Measurements from ENCODE around the gene NAPSA. TPM values are rescaled to one million over a fixed set of nuclear protein-coding genes. Genes with fewer than 3 reads are reported as not detected.

The NAPSA gene
- polyA plus RNA-seq, 1 donor (not counting 4 experiments of a cell fraction or from before 2014, with no cell fraction given) = 0.94 TPM

- Histone ChIP-seq H3K4me3 (ENCODE audit: control insufficient read depth in 2 of 3, extremely low read depth in 1 of 3, insufficient read depth in 2 of 3, low read depth in 1 of 3, low read length in 3 of 3) (no peak overlapping the region), H3K9me3 (ENCODE audit: control insufficient read depth, low read depth, low read length) (no peaks in the 10 kb centered on the region), H3K4me2 (ENCODE audit: control insufficient read depth, extremely low read depth, insufficient read depth, low read depth, low read length) (no peak overlapping the region), H3K79me2 (ENCODE audit: control insufficient read depth, insufficient read depth, low read length) (no peaks in the 10 kb centered on the region), H3K36me3 (ENCODE audit: control insufficient read depth in 2 of 2, extremely low read depth in 1 of 2, insufficient read depth in 2 of 2, low read length in 2 of 2) (no peaks in the 10 kb centered on the region), H3K27me3 (ENCODE audit: control insufficient read depth, extremely low read depth, insufficient read depth, low read length) (no peaks in the 10 kb centered on the region), H3K27ac (ENCODE audit: control insufficient read depth, insufficient read depth, low read length) (no peak overlapping the region), H3K9me1 (ENCODE audit: control insufficient read depth, extremely low read depth, insufficient read depth, low read length) (no peaks in the 10 kb centered on the region), H3K4me1 (ENCODE audit: control insufficient read depth, extremely low read depth, insufficient read depth, low read length) (peaks cover 6% of the 10 kb centered on the region), H3K9ac (ENCODE audit: control insufficient read depth, extremely low read depth, insufficient read depth, low read length) (no peak overlapping the region), H2AFZ (ENCODE audit: control insufficient read depth, low read length) (no peak overlapping the region), H4K20me1 (ENCODE audit: control insufficient read depth, extremely low read depth, insufficient read depth, low read length) (no peaks in the 10 kb centered on the region)
- dilution Hi-C loops (cut with MboI; ENCODE audit: extremely low pct_ligation_motif_present, low sequenced_read_pairs) = no loop called here
- DNase-seq (ENCODE audit: low read depth, low spot score) (no peak), FAIRE-seq (no peak)
- TF ChIP-seq EZH2 (IDR thresholded peaks at IDR 0.05; ENCODE audit: low read length) = no peak
- TF ChIP-seq CTCF (optimal IDR thresholded peaks at IDR 0.05 in 1 of 3, IDR thresholded peaks at IDR 0.05 in 1 of 3, conservative IDR thresholded peaks at IDR 0.05 in 1 of 3; ENCODE audit: extremely low read depth in 1 of 3, insufficient read depth in 2 of 3, low read length in 3 of 3) = no peak
Observed at GRCh38 chr19:50371914-50372475, 6.6 kb upstream of the NAPSA start.

GRCh38 chr19:50368649-50369570, 3.5 kb upstream of the NAPSA start:
- no peaks in the 10 kb centered on the region for H3K9me1 ChIP-seq (ENCODE audit: control insufficient read depth, extremely low read depth, insufficient read depth, low read length)
- H3K27me3 ChIP-seq (ENCODE audit: control insufficient read depth, extremely low read depth, insufficient read depth, low read length) = no peaks in the 10 kb centered on the region
- H3K4me1 ChIP-seq (ENCODE audit: control insufficient read depth, extremely low read depth, insufficient read depth, low read length) = peaks cover 6% of the 10 kb centered on the region
- H3K4me3 ChIP-seq (ENCODE audit: control insufficient read depth in 2 of 3, extremely low read depth in 1 of 3, insufficient read depth in 2 of 3, low read depth in 1 of 3, low read length in 3 of 3) = peak overlapping the region; percentile 48 to 95 (median 87)
- H3K9ac ChIP-seq (ENCODE audit: control insufficient read depth, extremely low read depth, insufficient read depth, low read length) = peak overlapping the region; percentile 82
- H3K9me3 ChIP-seq (ENCODE audit: control insufficient read depth, low read depth, low read length) = no peaks in the 10 kb centered on the region
- DNase-seq (ENCODE audit: low read depth, low spot score) (no peak), FAIRE-seq (peak; percentile 90)
- H3K36me3 ChIP-seq (ENCODE audit: control insufficient read depth in 2 of 2, extremely low read depth in 1 of 2, insufficient read depth in 2 of 2, low read length in 2 of 2) = no peaks in the 10 kb centered on the region
- no peaks in the 10 kb centered on the region for H4K20me1 ChIP-seq (ENCODE audit: control insufficient read depth, extremely low read depth, insufficient read depth, low read length)
- H2AFZ ChIP-seq (ENCODE audit: control insufficient read depth, low read length) = peak overlapping the region; percentile 98
- H3K4me2 ChIP-seq (ENCODE audit: control insufficient read depth, extremely low read depth, insufficient read depth, low read depth, low read length) = peak overlapping the region; percentile 99
- no peaks in the 10 kb centered on the region for H3K79me2 ChIP-seq (ENCODE audit: control insufficient read depth, insufficient read depth, low read length)
- dilution Hi-C loops (cut with MboI; ENCODE audit: extremely low pct_ligation_motif_present, low sequenced_read_pairs) = no loop called here
- peak overlapping the region; percentile 61 for H3K27ac ChIP-seq (ENCODE audit: control insufficient read depth, insufficient read depth, low read length)
- TF ChIP-seq EZH2 (IDR thresholded peaks at IDR 0.05; ENCODE audit: low read length) = no peak
- TF ChIP-seq CTCF (optimal IDR thresholded peaks at IDR 0.05 in 1 of 3, IDR thresholded peaks at IDR 0.05 in 1 of 3, conservative IDR thresholded peaks at IDR 0.05 in 1 of 3; ENCODE audit: extremely low read depth in 1 of 3, insufficient read depth in 2 of 3, low read length in 3 of 3) = peak; percentile 71 to 85 (median 80)
